ENCODE data around the gene PROSER2.

GRCh38 chr10:11869743-11870460, 46.7 kb downstream of the PROSER2 start:
- no peak for TF ChIP-seq CTCF (IDR thresholded peaks at IDR 0.05; ENCODE audit: low read depth, low read length, missing input control)
- TF ChIP-seq GABPA (IDR thresholded peaks at IDR 0.05 in 1 of 2, conservative IDR thresholded peaks at IDR 0.05 in 1 of 2) = no peak
- no peak for TF ChIP-seq ATF3 (IDR thresholded peaks at IDR 0.05)
- no peak for TF ChIP-seq SP1 (IDR thresholded peaks at IDR 0.05)
- TF ChIP-seq FOXA1 (IDR thresholded peaks at IDR 0.05) = no peak
- TF ChIP-seq EGR1 (IDR thresholded peaks at IDR 0.05; ENCODE audit: low read depth in 2 of 2) = no peak
- no peak for TF ChIP-seq YY1 (IDR thresholded peaks at IDR 0.05)
- no peak for TF ChIP-seq TAF1 (conservative IDR thresholded peaks at IDR 0.05)
- TF ChIP-seq MAX (IDR thresholded peaks at IDR 0.05) = no peak
- no peak for TF ChIP-seq RAD21 (IDR thresholded peaks at IDR 0.05)
- TF ChIP-seq JUND (IDR thresholded peaks at IDR 0.05) = no peak

All from liver (tissue), 3 donors.